B cell (primary cell): ENCODE data around the gene LSM14B. TPM values are rescaled to one million over a fixed set of nuclear protein-coding genes. Genes with fewer than 3 reads are reported as not detected.

Experiments used
- ATAC-seq: fragments of 200-7000 bp; cut with Tn5 transposase; one replicate; pipeline ENCODE4 v1.10.0; 2021; ENCODE audit warnings: low read depth, mild to moderate bottlenecking, moderate number of reproducible peaks, moderate library complexity
- CTCF ChIA-PET: fragments of 350-600 bp; sonication (Branson Sonifier 250); formaldehyde crosslinking; loops from one replicate; lab custom pipeline; 2021; ENCODE audit warnings: antibody characterized with exemption, inconsistent platforms; lab: Charles Lee
- POLR2A ChIA-PET: fragments of 350-600 bp; sonication (Branson Sonifier 250); formaldehyde crosslinking; loops from one replicate; lab custom pipeline; 2021; ENCODE audit warnings: antibody characterized with exemption; lab: Charles Lee
- DNase-seq: peaks from one replicate; pipeline ENCODE4 v3.0.0; 2013
- H2AFZ ChIP-seq: 2 replicates; pipeline ENCODE4 v1.6.1; 2012; ENCODE audit warnings: mild to moderate bottlenecking, low read depth, low read length; ENCODE audit not compliant: insufficient read depth, poor library complexity, severe bottlenecking
- H3K27ac ChIP-seq, 2 donors: 1 replicate in 1 of 2; 2 replicates in 1 of 2; pipeline ENCODE4 v1.5.1; 2012 to 2013; ENCODE audit warnings: low read length in 2 of 2, mild to moderate bottlenecking in 2 of 2, moderate library complexity in 1 of 2
- H3K27me3 ChIP-seq, 4 experiments: fragments of 200-600 bp in 1 of 4; sonication (generic) in 1 of 4; replicated peaks in 1 of 4; 1 replicate in 2 of 4; 2 replicates in 2 of 4; pipeline versions ENCODE4 v1.6.1 to v1.7.0; 2013 to 2016; ENCODE audit warnings: low read length in 3 of 4, mild to moderate bottlenecking in 2 of 4, mixed read lengths in 1 of 4, moderate library complexity in 1 of 4; ENCODE audit not compliant: insufficient read depth in 4 of 4, control insufficient read depth in 3 of 4; ENCODE audit errors: control extremely low read depth in 1 of 4
- H3K36me3 ChIP-seq, 2 experiments: replicated peaks in 1 of 2; 1 replicate in 1 of 2; 2 replicates in 1 of 2; pipeline versions ENCODE4 v1.6.1 to v1.7.1; 2013; ENCODE audit warnings: low read length in 1 of 2; ENCODE audit not compliant: insufficient read depth in 2 of 2, control insufficient read depth in 1 of 2; ENCODE audit errors: control extremely low read depth in 1 of 2, extremely low read depth in 1 of 2
- H3K4me1 ChIP-seq, 2 donors: fragments of 200-600 bp in 1 of 2; sonication (generic) in 1 of 2; 1 replicate in 1 of 2; 2 replicates in 1 of 2; pipeline versions ENCODE4 v1.5.1 to v1.6.1; 2013 to 2017; ENCODE audit warnings: low read length in 2 of 2; ENCODE audit not compliant: control insufficient read depth in 2 of 2, insufficient read depth in 2 of 2
- H3K4me2 ChIP-seq: replicated peaks from 2 replicates; pipeline ENCODE3; 2012; ENCODE audit warnings: mild to moderate bottlenecking, low read depth, low read length; ENCODE audit not compliant: poor library complexity, severe bottlenecking
- H3K4me3 ChIP-seq, 5 experiments: fragments of 200-600 bp in 1 of 5; sonication (generic) in 1 of 5; 1 replicate in 3 of 5; 2 replicates in 2 of 5; pipeline versions ENCODE4 v1.5.1 to v1.7.0; 2011 to 2016; ENCODE audit warnings: low read length in 4 of 5, mild to moderate bottlenecking in 4 of 5, low read depth in 2 of 5, control low read depth in 1 of 5, moderate library complexity in 1 of 5; ENCODE audit not compliant: insufficient read depth in 1 of 5; ENCODE audit errors: control extremely low read depth in 1 of 5, extremely low read depth in 1 of 5
- H3K79me2 ChIP-seq: fragments of 200-600 bp; sonication (generic); one replicate; pipeline ENCODE4 v1.6.0; 2016; ENCODE audit warnings: low read length; ENCODE audit not compliant: control insufficient read depth, insufficient read depth
- H3K9ac ChIP-seq: fragments of 200-600 bp; sonication (generic); 2 replicates; pipeline ENCODE4 v1.6.1; 2017; ENCODE audit warnings: mild to moderate bottlenecking, low read length, moderate library complexity
- H3K9me3 ChIP-seq, 3 donors: one replicate each; pipeline versions ENCODE4 v1.6.1 to v1.7.1; 2013; ENCODE audit warnings: low read length in 2 of 3; ENCODE audit not compliant: control insufficient read depth in 2 of 3, insufficient read depth in 1 of 3; ENCODE audit errors: control extremely low read depth in 1 of 3
- H4K20me1 ChIP-seq: 2 replicates; pipeline ENCODE4 v1.6.0; 2012; ENCODE audit warnings: mild to moderate bottlenecking, low read length; ENCODE audit not compliant: insufficient read depth, control insufficient read depth, poor library complexity, severe bottlenecking
- H3K27ac Mint-ChIP-seq: one replicate; pipeline ENCODE4 v1.8.0; 2021; ENCODE audit warnings: mixed read lengths
- H3K27me3 Mint-ChIP-seq: one replicate; pipeline ENCODE4 v1.8.0; 2021; ENCODE audit warnings: mixed read lengths
- H3K4me1 Mint-ChIP-seq: one replicate; pipeline ENCODE4 v1.8.0; 2021; ENCODE audit warnings: mixed read lengths
- H3K4me3 Mint-ChIP-seq: one replicate; pipeline ENCODE4 v1.8.0; 2021; ENCODE audit warnings: mixed read lengths
- H3K9me3 Mint-ChIP-seq: one replicate; pipeline ENCODE4 v1.8.0; 2022; ENCODE audit warnings: mixed read lengths; ENCODE audit not compliant: insufficient read depth
- EZH2 ChIP-seq: IDR thresholded peaks from 2 replicates; pipeline ENCODE4 v1.6.1; 2012; ENCODE audit warnings: borderline replicate concordance, low read depth, mild to moderate bottlenecking, moderate library complexity, low read length; ENCODE audit not compliant: insufficient read depth, poor library complexity, severe bottlenecking
- WGBS: methylation state at CpG from one replicate; pipeline ENCODE4 v1.1.5; 2013; ENCODE audit warnings: missing lambda C conversion rate; ENCODE audit not compliant: insufficient coverage; 5-methylcytosine and 5-hydroxymethylcytosine counted together
- intact Hi-C: fragments of 100-400 bp; cut with micrococcal nuclease; formaldehyde crosslinking; loops from one replicate; pipeline ENCODE4 v1.10.0; 2022
- polyA plus RNA-seq: library from polyadenylated mRNA; depleted of rRNA; stranded (reverse); fragments of >200 nt; gene quantifications from 2 replicates; pipeline ENCODE4 v1.2.3, GENCODE V29; 2012
- total RNA-seq, 2 donors: library from RNA; stranded (reverse); fragments of 120-200 nt in 1 of 2; gene quantifications; 1 replicate in 1 of 2; 2 replicates in 1 of 2; pipeline versions ENCODE4 v1.2.3 to v1.2.4, GENCODE V29; 2013 to 2022
- TF ChIP-seq, protein P1 (sequence below): fragments of 200-600 bp; IDR thresholded peaks from one replicate; pipeline ENCODE4 v1.8.0; 2022; ENCODE audit warnings: antibody characterized with exemption, mild to moderate bottlenecking

Gene LSM14B
- total and polyA plus RNA-seq, 2 donors (not counting 1 experiment from before 2014, with no cell fraction given): 26.8 to 52.8 TPM

DNA sequence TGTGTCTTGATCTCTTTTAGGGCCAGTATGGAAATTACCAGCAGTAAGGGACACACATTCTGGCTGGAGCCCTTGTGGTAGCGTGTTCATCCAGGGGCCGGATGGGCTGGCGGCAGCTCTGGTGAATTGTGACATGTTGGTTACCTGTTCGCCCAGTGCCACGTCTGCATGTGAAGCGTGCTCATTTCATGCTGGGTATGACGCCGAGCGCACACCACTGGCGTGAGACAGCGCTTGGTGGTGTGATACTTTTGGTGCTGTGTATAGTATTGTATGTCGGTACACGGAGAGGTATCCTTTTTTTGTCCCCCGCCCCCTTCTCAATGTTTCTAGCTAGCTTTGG, 56.9 kb downstream of the LSM14B start:
- 98% methylated on average over 13 of the region's 14 CpGs for WGBS
- H3K4me3 Mint-ChIP-seq: no peak overlapping the region
- CTCF ChIA-PET: no interaction called here

DNA sequence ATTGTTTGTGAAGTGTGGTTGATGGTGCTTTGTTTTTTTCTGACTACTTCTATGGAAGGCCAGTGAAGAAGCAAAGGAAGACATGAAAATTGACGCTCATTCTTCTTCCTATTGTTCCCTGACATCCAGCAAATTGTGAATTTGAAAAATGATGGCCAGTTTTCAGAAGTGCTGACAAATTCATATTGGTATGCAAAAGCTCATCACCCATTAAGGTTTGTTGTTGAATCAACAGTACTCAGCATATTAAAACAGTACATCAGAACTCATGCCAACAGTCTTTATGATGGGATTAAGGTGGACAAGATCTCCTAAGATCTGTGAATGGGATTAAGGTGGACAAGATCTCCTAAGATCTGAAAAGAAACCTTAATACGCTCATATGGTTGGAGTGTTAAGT, 59.5 kb downstream of the LSM14B start:
- peaks cover 9% of the 10 kb centered on the region for H4K20me1 ChIP-seq
- intact Hi-C loops: loop anchor here (1.0 to 5.0 kb wide), 6 partner anchors 39 to 770 kb away; partner anchors contain the start of genes ADRM1, LSM14B, OSBPL2 and PSMA7
- ATAC-seq: no peak
- no peaks in the 10 kb centered on the region for H3K9me3 Mint-ChIP-seq
- TF ChIP-seq EZH2: no peak
- TF ChIP-seq, protein P1, sequence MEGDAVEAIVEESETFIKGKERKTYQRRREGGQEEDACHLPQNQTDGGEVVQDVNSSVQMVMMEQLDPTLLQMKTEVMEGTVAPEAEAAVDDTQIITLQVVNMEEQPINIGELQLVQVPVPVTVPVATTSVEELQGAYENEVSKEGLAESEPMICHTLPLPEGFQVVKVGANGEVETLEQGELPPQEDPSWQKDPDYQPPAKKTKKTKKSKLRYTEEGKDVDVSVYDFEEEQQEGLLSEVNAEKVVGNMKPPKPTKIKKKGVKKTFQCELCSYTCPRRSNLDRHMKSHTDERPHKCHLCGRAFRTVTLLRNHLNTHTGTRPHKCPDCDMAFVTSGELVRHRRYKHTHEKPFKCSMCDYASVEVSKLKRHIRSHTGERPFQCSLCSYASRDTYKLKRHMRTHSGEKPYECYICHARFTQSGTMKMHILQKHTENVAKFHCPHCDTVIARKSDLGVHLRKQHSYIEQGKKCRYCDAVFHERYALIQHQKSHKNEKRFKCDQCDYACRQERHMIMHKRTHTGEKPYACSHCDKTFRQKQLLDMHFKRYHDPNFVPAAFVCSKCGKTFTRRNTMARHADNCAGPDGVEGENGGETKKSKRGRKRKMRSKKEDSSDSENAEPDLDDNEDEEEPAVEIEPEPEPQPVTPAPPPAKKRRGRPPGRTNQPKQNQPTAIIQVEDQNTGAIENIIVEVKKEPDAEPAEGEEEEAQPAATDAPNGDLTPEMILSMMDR: no peak
- H3K27ac Mint-ChIP-seq: peak overlapping the region; percentile 98
- H3K4me1 Mint-ChIP-seq: peaks cover 30% of the 10 kb centered on the region
- H3K79me2 ChIP-seq: peaks cover 41% of the 10 kb centered on the region
- WGBS: no CpG with 5 or more reads among the region's 2 CpGs
- H3K4me1 ChIP-seq: peaks cover 13 to 18% of the 10 kb centered on the region in 2 donors
- H3K27me3 Mint-ChIP-seq: no peaks in the 10 kb centered on the region
- peak overlapping the region; percentile 93 for H2AFZ ChIP-seq
- no peaks in the 10 kb centered on the region for H3K9me3 ChIP-seq
- H3K36me3 ChIP-seq: no peaks in the 10 kb centered on the region
- POLR2A ChIA-PET: no interaction called here
- no peaks in the 10 kb centered on the region for H3K27me3 ChIP-seq
- H3K9ac ChIP-seq: peak overlapping the region; percentile 95
- H3K4me3 Mint-ChIP-seq: peak overlapping the region; percentile 97
- peak overlapping the region in 1 of 5 experiments; percentile 84 for H3K4me3 ChIP-seq
- H3K4me2 ChIP-seq: peak overlapping the region; percentile 96
- no peak for DNase-seq
- CTCF ChIA-PET: interaction anchor here (0.6 kb wide), 2 partner anchors 14 to 157 kb away, joined by 3 read pairs; no protein-coding TSS in a partner anchor
- peak overlapping the region in 1 of 2 donors; percentile 97 for H3K27ac ChIP-seq

More for the DNA sequence above, 56.9 kb downstream of the LSM14B start:
- Mint-ChIP-seq H3K27ac (no peak overlapping the region), H3K4me1 (peaks cover 19% of the 10 kb centered on the region), H3K27me3 (no peaks in the 10 kb centered on the region), H3K9me3 (no peaks in the 10 kb centered on the region)
- Histone ChIP-seq H3K27me3 (no peaks in the 10 kb centered on the region), H3K36me3 (no peaks in the 10 kb centered on the region), H2AFZ (no peak overlapping the region), H3K79me2 (peaks cover 20% of the 10 kb centered on the region), H3K9ac (no peak overlapping the region), H3K4me2 (no peak overlapping the region), H3K9me3 (no peaks in the 10 kb centered on the region), H4K20me1 (no peaks in the 10 kb centered on the region), H3K27ac (no peak overlapping the region), H3K4me1 (peaks cover 13 to 15% of the 10 kb centered on the region in 2 donors), H3K4me3 (no peak overlapping the region)
- DNase-seq: no peak
- POLR2A ChIA-PET: no interaction called here
- intact Hi-C loops: no loop called here
- no peak for ATAC-seq
- no peak for TF ChIP-seq EZH2
- TF ChIP-seq, protein P1: no peak
